ENCODE results near the gene NES. TPM values are rescaled to one million over a fixed set of nuclear protein-coding genes. Genes with fewer than 3 reads are reported as not detected.

The NES gene
- total and polyA plus RNA-seq, 2 of the 8 experiments (the other 6 are each of a cell fraction or from before 2014, with no cell fraction given): 13.3 to 135 TPM

DNA sequence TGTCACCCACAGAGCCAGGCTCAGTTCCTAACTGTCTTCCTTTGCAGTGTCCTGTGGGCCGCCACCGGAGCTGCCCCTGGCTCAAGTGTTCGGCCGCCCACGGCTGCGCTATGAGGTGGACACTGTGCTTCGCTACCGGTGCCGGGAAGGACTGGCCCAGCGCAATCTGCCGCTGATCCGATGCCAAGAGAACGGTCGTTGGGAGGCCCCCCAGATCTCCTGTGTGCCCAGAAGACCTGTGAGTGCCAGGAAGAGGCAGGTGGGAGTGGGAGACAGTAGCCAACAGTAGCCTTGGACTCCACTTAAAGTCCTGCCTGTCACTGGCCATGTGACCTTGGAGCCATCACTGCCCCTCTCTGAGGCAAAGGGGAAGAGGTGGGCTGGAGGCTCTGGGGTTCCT is 18.7 kb downstream of the NES start (continued):
- TF ChIP-seq SRF (IDR thresholded peaks at IDR 0.05; ENCODE audit: low read depth, low read length) (no peak), JUN (IDR thresholded peaks at IDR 0.05; ENCODE audit: low read depth, low read length) (no peak), TBP (IDR thresholded peaks at IDR 0.05; ENCODE audit: low read depth, low read length) (no peak), CHD7 (IDR thresholded peaks at IDR 0.05; ENCODE audit: insufficient replicate concordance, low read length) (no peak), POLR2AphosphoS5 (IDR thresholded peaks at IDR 0.05; ENCODE audit: low read depth, low read length) (no peak), CREB1 (IDR thresholded peaks at IDR 0.05) (no peak)
